Measurements from ENCODE around the gene ENTR1.

ENTR1 gene

GRCh38 chr9:136441681-136442245 lies 31.3 kb upstream of the ENTR1 start:
- H3K4me3 ChIP-seq, result peak overlapping the region in 2 of 10 experiments; percentile 7 to 25; a peak in 3 of 20 replicates
- TF ChIP-seq Cebpa-rat (IDR thresholded peaks at IDR 0.05), result no peak
- H3K27ac ChIP-seq, result peak overlapping the region in 9 of 11 experiments; percentile 22 to 83 (median 62); a peak in 18 of 22 replicates
- H3K9ac ChIP-seq, result peak overlapping the region in 9 of 11 experiments; percentile 44 to 95 (median 50); a peak in 18 of 22 replicates
- peaks cover 44 to 69% (median 57%) of the 10 kb centered on the region in 11 experiments for H3K36me3 ChIP-seq
- no peaks in the 10 kb centered on the region for H3K9me3 ChIP-seq (replicated peaks in 1 of 11)
- no peaks in the 10 kb centered on the region for H3K27me3 ChIP-seq
- peaks cover 51 to 82% (median 77%) of the 10 kb centered on the region in 10 experiments for H3K4me1 ChIP-seq
- peak overlapping the region; percentile 87 to 100 (median 98) for H3K4me2 ChIP-seq
- H4K20me1 ChIP-seq, result peaks cover 59 to 97% (median 92%) of the 10 kb centered on the region in 11 experiments

DNA sequence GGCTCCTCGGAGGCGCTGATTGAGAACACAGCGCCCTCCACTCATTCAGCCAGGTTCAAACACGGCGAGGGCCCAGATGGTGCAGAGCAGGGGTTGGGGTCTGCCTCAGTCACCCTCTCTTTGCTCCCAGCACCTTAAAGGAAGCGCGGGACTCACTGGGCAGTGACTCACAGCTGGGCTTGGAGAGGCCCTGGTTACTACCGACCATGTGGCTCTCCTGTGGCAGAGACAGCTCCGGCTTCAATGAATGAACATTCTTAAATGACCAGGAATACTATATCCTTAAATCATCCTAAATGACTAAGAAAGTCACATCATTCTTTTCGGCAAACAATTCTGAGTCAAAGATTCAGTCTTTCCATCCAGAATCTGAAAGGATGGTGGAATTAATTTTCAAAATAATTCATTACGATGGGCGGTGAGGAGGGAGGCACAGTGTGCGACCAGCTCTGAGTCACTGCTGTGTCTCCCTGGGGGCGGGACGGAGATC lies 30.8 kb upstream of the ENTR1 start:
- no peaks in the 10 kb centered on the region for H3K27me3 ChIP-seq
- H3K9me3 ChIP-seq (replicated peaks in 1 of 11), result no peaks in the 10 kb centered on the region
- peak overlapping the region in 9 of 11 experiments; percentile 26 to 83 (median 61); a peak in 16 of 22 replicates for H3K27ac ChIP-seq
- TF ChIP-seq Cebpa-rat (IDR thresholded peaks at IDR 0.05), result no peak
- peak overlapping the region in 9 of 11 experiments; percentile 44 to 95 (median 53); a peak in 16 of 22 replicates for H3K9ac ChIP-seq
- H3K4me3 ChIP-seq, result peak overlapping the region in 3 of 10 experiments; percentile 1 to 10 (median 6); a peak in 2 of 20 replicates
- H3K36me3 ChIP-seq, result peaks cover 41 to 69% (median 55%) of the 10 kb centered on the region in 11 experiments
- peaks cover 63 to 97% (median 92%) of the 10 kb centered on the region in 11 experiments for H4K20me1 ChIP-seq
- peaks cover 56 to 82% (median 77%) of the 10 kb centered on the region in 10 experiments for H3K4me1 ChIP-seq
- H3K4me2 ChIP-seq, result peak overlapping the region; percentile 87 to 100 (median 98)

DNA sequence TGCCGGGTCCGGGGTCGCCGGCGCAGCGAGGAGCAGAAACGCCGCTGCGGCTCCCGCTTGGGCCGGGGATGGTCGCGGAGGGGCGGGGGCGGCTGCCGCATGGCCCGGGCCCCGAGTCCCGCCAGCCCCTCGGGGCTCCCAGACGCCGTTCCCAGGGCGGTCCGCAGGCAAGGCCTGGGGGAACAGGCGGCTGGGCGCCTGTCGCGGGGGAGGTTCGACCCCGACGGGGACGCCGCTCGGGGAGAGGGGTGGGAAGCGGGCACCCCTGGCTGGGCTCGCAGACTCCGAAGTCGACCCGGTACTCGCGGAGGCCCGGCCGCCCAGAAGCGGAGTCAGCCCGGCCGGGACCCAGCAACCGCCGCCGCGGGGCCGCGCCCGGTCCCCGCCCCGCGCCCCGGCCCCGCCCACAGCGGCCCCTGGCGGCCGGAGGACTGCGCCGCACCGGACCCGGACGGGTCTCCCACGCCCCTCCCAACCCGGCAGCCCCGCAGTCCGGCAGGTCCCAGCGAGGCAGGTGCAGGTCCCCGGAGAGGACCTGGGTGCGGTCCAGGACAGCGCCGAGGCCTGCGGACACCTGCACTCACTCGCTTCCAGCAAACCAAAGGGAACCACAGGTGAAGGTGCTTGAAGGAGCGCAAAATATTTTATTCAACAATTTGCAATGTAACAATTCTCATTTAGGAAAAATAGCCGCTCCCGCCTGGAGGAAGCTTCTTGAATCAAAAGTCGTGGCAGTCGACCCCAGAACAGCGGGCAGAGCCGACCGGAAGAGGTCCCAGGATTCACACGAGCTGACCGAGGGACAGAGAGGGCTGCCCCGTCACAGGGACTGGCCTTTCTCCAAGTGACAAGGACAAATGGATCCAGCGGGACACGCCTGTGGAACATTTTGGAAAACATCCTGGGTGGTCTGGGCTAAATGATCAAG lies 29.3 kb upstream of the ENTR1 start, which contains the start of gene INPP5E:
INPP5E (minus strand) TSS at position 365 of the 928 bp plus-strand sequence. CDS start 426 bp downstream, outside the sequence.
- Histone ChIP-seq H3K36me3 (peaks cover 33 to 67% (median 51%) of the 10 kb centered on the region in 11 experiments), H3K9ac (peak within 1 kb of the TSS; percentile 85 to 97 (median 90)), H3K4me2 (peak within 1 kb of the TSS; percentile 87 to 100 (median 98)), H4K20me1 (peaks cover 68 to 97% (median 92%) of the 10 kb centered on the region in 11 experiments), H3K9me3 (replicated peaks in 1 of 11) (no peaks in the 10 kb centered on the region), H3K27ac (peak within 1 kb of the TSS; percentile 72 to 90 (median 85)), H3K27me3 (no peaks in the 10 kb centered on the region), H3K4me1 (peaks cover 59 to 75% (median 73%) of the 10 kb centered on the region in 10 experiments), H3K4me3 (peak within 1 kb of the TSS; percentile 83 to 97 (median 94))
- no peak for TF ChIP-seq Cebpa-rat (IDR thresholded peaks at IDR 0.05)

DNA sequence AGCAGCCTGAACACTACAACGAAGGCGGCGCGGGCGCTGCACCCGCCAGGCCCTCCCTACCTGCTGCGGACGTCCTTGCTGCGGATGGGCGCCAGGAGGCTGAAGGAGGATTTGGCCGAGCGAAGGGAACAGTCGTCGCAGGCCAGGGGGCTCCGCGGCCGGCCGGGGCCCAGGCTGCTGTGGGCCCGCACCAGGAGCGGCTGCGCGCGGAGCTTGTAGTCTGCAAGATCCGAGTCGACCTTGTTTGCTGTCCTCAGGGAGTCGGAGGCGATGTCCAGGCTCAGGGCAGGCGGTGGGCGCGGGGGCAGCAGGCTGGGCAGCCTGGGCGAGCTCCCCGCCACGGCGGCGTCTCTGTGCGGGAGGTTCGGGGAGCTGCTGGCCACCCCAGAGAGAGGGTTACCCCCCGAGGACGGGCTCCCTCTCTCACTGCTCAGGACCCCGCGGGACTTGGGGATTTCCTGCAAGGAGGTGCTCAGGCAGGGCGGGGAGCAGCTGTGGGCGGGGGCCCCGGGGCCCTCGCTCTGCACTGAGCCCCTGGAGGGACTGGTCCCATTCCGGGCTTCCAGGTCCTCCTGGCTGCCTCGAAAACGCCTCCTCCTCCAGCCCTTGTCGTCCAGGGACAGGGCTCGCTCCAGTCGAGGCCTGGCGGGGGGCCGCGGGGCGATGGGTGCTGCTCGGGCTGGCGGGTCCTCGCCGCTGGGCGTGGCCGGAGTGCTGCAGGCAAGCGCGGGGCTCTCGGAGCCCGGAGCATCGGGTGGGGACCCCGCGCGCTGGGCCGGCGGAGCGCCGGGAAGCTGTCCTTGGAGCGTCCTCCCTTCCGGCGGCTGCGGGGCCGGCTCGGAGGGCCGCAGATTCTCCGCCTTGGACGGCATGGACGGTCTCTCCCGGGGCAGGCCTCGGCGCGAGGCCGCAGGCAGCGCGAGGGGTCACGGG lies 28.4 kb upstream of the ENTR1 start:
- H3K9me3 ChIP-seq (replicated peaks in 1 of 11), result no peaks in the 10 kb centered on the region
- peak overlapping the region; percentile 72 to 90 (median 85) for H3K27ac ChIP-seq
- no peak for TF ChIP-seq Cebpa-rat (IDR thresholded peaks at IDR 0.05)
- peak overlapping the region; percentile 87 to 100 (median 98) for H3K4me2 ChIP-seq
- peak overlapping the region; percentile 83 to 97 (median 94) for H3K4me3 ChIP-seq
- H3K9ac ChIP-seq, result peak overlapping the region; percentile 85 to 97 (median 90)
- H3K4me1 ChIP-seq, result peaks cover 59 to 70% (median 67%) of the 10 kb centered on the region in 10 experiments
- H4K20me1 ChIP-seq, result peaks cover 77 to 97% (median 92%) of the 10 kb centered on the region in 11 experiments
- H3K36me3 ChIP-seq, result peaks cover 24 to 67% (median 47%) of the 10 kb centered on the region in 11 experiments
- no peaks in the 10 kb centered on the region for H3K27me3 ChIP-seq

DNA sequence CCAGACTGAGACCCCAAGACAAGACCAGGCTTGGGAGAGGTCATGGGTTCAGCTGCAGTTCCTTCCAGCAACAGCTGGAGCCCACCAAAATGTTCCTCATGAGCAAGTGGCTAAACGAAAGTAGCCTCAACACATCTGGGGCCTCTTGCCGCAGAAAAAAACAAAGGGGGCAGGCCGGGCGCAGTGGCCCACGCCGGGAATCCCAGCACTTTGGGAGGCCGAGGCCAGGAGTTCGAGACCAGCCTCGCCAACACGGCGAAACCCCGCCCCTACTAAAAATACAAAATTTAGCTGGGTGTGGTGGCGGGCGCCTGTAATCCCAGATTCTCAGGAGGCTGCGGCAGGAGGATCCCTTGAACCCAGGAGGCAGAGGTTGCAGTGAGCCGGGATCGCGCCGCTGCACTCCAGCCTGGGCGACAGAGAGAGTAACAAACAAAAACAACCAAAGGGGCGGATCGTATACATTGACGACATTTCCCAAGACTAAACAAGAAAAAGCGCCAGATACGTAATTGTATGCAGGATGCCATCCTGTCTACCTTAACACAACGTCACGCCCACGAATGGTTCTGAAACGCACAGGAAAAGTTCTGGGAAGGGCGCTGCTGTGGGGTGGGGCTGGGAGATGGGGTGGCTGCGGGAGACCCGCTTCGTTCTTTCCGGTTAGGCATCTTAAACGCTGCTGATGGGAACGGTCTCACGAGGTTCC lies 27.6 kb upstream of the ENTR1 start:
- Histone ChIP-seq H3K36me3 (peaks cover 22 to 67% (median 47%) of the 10 kb centered on the region in 11 experiments), H3K27me3 (no peaks in the 10 kb centered on the region), H3K4me3 (peak overlapping the region; percentile 83 to 97 (median 94)), H4K20me1 (peaks cover 81 to 97% (median 93%) of the 10 kb centered on the region in 11 experiments), H3K9me3 (replicated peaks in 1 of 11) (no peaks in the 10 kb centered on the region), H3K4me2 (peak overlapping the region; percentile 87 to 100 (median 98)), H3K4me1 (peaks cover 56 to 62% (median 59%) of the 10 kb centered on the region in 10 experiments), H3K9ac (peak overlapping the region; percentile 85 to 97 (median 90)), H3K27ac (peak overlapping the region in 10 of 11 experiments; percentile 72 to 90 (median 86); a peak in 17 of 22 replicates)
- no peak for TF ChIP-seq Cebpa-rat (IDR thresholded peaks at IDR 0.05)

DNA sequence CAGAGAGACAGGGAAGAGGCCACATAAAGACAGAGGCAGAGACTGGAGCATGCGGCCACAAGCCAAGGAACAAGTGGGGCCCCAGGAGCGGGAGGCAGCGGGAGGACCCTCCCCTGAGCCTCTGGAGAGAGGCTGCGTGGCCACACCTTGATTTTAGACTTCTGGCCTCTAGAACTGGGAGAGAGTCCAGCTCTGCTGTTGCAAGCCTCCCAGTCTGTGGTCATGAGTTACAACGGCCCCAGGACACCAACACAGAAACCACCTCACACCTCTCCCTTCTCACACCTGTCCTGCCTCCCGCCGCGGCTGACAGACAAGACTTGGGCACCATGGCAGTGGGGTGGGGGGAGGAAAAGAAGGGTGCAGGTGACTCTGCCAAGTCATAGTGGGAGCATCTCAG lies 27.0 kb upstream of the ENTR1 start:
- TF ChIP-seq Cebpa-rat (IDR thresholded peaks at IDR 0.05), result no peak
- peak overlapping the region; percentile 87 to 100 (median 98) for H3K4me2 ChIP-seq
- H3K4me1 ChIP-seq, result peaks cover 50 to 56% (median 53%) of the 10 kb centered on the region in 10 experiments
- H3K4me3 ChIP-seq, result peak overlapping the region; percentile 83 to 97 (median 94)
- H3K36me3 ChIP-seq, result peaks cover 27 to 67% (median 47%) of the 10 kb centered on the region in 11 experiments
- peaks cover 77 to 97% (median 93%) of the 10 kb centered on the region in 11 experiments for H4K20me1 ChIP-seq
- H3K27me3 ChIP-seq, result no peaks in the 10 kb centered on the region
- peak overlapping the region in 1 of 11 experiments; percentile 89; a peak in 1 of 22 replicates for H3K27ac ChIP-seq
- H3K9me3 ChIP-seq (replicated peaks in 1 of 11), result no peaks in the 10 kb centered on the region
- peak overlapping the region; percentile 85 to 97 (median 90); a peak in 21 of 22 replicates for H3K9ac ChIP-seq

GRCh38 chr9:136436055-136436634 lies 25.7 kb upstream of the ENTR1 start:
- peaks cover 64 to 91% (median 85%) of the 10 kb centered on the region in 11 experiments; a peak in 21 of 22 replicates for H4K20me1 ChIP-seq
- H3K9me3 ChIP-seq (replicated peaks in 1 of 11), result no peaks in the 10 kb centered on the region
- TF ChIP-seq Cebpa-rat (IDR thresholded peaks at IDR 0.05), result no peak
- H3K4me3 ChIP-seq, result no peak overlapping the region; a peak in 1 of 20 replicates
- H3K4me2 ChIP-seq, result peak overlapping the region; percentile 87 to 100 (median 98); a peak in 21 of 22 replicates
- peaks cover 25 to 66% (median 52%) of the 10 kb centered on the region in 11 experiments for H3K36me3 ChIP-seq
- peaks cover 37 to 43% (median 41%) of the 10 kb centered on the region in 10 experiments for H3K4me1 ChIP-seq
- no peak overlapping the region for H3K27ac ChIP-seq
- H3K27me3 ChIP-seq, result no peaks in the 10 kb centered on the region
- peak overlapping the region in 9 of 11 experiments; percentile 4 to 97 (median 90); a peak in 10 of 22 replicates for H3K9ac ChIP-seq
